ENCODE results near the gene GPRASP2. TPM values are rescaled to one million over a fixed set of nuclear protein-coding genes. Genes with fewer than 3 reads are reported as not detected.
"Not testable (repeated sequence)": the region's sequence is repeated elsewhere in the genome, so short reads cannot be mapped to it uniquely, and the experiment has no call there.

Gene GPRASP2
- total RNA-seq (2014; rRNA removed; shearing (Covaris generic)) (16.4 and 20.7 TPM in 2 replicates), polyA plus RNA-seq (2016; fragmentation: Nextera tagmentation; extraction: Ambion mirVana) (8.4 TPM in 2 replicates)

DNA sequence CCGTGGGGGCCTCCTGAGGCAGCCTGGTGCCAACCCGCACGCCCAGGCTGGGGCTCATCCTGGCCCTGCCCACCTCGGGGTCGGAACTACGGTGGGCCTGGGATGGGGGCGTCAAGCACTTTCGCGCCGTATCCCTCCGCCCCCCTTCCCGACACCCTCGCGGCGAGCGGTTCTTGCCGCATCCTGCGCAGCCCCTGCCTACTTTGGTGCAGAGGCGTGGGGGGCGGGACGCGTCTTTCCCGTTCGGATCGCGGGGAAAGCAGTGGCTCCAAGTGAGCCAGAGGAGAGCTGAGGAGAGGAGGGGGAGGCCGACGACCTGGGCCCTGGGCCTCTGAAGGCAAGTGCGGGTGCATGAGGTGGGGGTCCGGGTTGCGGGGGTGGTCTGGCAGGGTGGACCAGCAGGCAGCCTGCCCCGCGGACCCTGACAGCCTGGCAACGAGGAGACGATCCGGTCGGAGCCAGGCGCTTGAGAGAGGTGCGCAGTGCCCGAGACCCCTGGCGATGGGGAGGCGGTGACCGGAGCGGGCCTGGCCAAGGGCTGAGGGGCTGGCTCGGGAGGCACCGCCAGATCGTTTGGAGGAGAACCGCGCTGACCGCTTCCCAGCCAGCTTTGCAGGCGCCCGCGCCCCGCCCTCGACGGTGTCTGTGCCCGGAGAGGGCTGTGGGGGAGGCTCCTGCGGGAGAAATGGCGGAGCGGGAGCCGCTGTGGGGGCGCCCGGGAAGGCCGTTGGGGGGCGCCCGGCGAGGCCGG lies at the start of gene GPRASP2:
GPRASP2 (plus strand) TSS at position 233 of the 751 bp plus-strand sequence. CDS start 2,422 bp downstream, outside the sequence.
- H3K9ac ChIP-seq, result peak within 1 kb of the TSS; percentile 85

DNA sequence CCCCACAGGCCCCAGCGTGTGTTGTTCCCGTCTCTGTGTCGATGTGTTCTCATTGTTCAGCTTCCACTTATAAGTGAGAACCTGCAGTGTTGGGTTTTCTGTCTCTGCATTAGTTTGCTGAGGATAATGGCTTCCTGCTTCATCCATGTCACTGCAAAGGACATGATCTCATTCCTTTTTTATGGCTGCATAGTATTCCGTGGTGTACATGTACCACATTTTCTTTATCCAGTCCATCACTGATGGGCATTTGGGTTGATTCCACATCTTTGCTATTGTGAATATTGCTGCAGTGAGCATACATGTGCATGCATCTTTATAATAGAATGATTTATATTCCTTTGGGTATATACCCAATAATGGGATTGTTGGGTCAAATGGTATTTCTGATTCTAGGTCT lies 48.4 kb upstream of the GPRASP2 start:
- H3K4me1 ChIP-seq (ENCODE audit: insufficient read depth); H3K27me3 ChIP-seq (replicated peaks; ENCODE audit: insufficient read depth); H3K9me3 ChIP-seq (ENCODE audit: low read depth); H3K4me2 ChIP-seq (ENCODE audit: unreplicated experiment); H3K4me3 ChIP-seq; H3K9ac ChIP-seq; H3K27ac ChIP-seq; H3K36me3 ChIP-seq (ENCODE audit: low read depth); H3K79me2 ChIP-seq (ENCODE audit: insufficient read depth); H4K20me1 ChIP-seq (ENCODE audit: insufficient read depth); in situ Hi-C loops (cut with MboI); DNase-seq; H3K9me2 ChIP-seq (ENCODE audit: insufficient read depth); H3F3A ChIP-seq (ENCODE audit: insufficient read depth); H2AFZ ChIP-seq: not testable (repeated sequence)
- WGBS, 2 experiments (ENCODE audit: low coverage in 1 of 2, low lambda C conversion rate in 2 of 2, missing lambda C conversion rate in 2 of 2), result 94 to 99% methylated on average over 4 of the region's 4 CpGs

More for the DNA sequence above, at the start of gene GPRASP2:
- TF ChIP-seq EZH2phosphoT487 (IDR thresholded peaks at IDR 0.05; ENCODE audit: insufficient read depth, low read depth), result no peak
- TF ChIP-seq EZH2 (IDR thresholded peaks at IDR 0.05; ENCODE audit: insufficient read depth, poor library complexity, severe bottlenecking), result no peak
- H3K9me2 ChIP-seq (ENCODE audit: insufficient read depth), result no peaks in the 10 kb centered on the region
- no peaks in the 10 kb centered on the region for H3K27me3 ChIP-seq (replicated peaks; ENCODE audit: insufficient read depth)
- no peaks in the 10 kb centered on the region; the same call in 1 of the 2 replicates for H3K4me1 ChIP-seq (ENCODE audit: insufficient read depth)
- peak within 1 kb of the TSS; percentile 80 for H3K4me2 ChIP-seq (ENCODE audit: unreplicated experiment)
- no peaks in the 10 kb centered on the region for H4K20me1 ChIP-seq (ENCODE audit: insufficient read depth)
- 0 out of 2 replicates have a peak within 1 kb of the TSS, but pooled peaks have one; percentile 7 for H3K27ac ChIP-seq
- 0% methylated on average over 18 to 26 of the region's 68 CpGs for WGBS, 2 experiments (ENCODE audit: low coverage in 1 of 2, low lambda C conversion rate in 2 of 2, missing lambda C conversion rate in 2 of 2)
- no peaks in the 10 kb centered on the region for H3K36me3 ChIP-seq (ENCODE audit: low read depth)
- peak within 1 kb of the TSS; percentile 78 for H3K4me3 ChIP-seq
- no peaks in the 10 kb centered on the region for H3F3A ChIP-seq (ENCODE audit: insufficient read depth)
- H2AFZ ChIP-seq, result peak within 1 kb of the TSS; percentile 91
- no peaks in the 10 kb centered on the region for H3K79me2 ChIP-seq (ENCODE audit: insufficient read depth)
- in situ Hi-C loops (cut with MboI), result no loop called here
- no peaks in the 10 kb centered on the region for H3K9me3 ChIP-seq (ENCODE audit: low read depth)
- DNase-seq, result peak; percentile 69

DNA sequence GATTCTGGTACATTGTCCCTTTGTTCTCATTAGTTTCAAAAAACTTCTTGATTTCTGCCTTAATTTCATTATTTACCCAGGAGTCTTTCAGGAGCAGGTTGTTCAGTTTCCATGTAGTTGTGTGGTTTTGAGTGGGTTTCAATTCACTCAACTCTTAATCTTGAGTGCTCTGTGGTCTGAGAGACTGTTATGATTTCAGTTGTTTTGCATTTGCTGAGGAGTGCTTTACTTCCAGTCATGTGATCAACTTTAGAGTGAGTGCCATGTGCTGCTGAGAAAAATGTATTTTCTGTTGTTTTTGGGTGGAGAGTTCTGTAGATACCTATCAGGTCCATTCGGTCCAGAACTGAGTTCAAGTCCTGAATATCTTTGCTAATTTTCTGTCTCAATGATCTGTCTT lies 45.2 kb upstream of the GPRASP2 start:
- WGBS, 2 experiments (ENCODE audit: low coverage in 1 of 2, low lambda C conversion rate in 2 of 2, missing lambda C conversion rate in 2 of 2), result 90 to 95% methylated on average over 1 of the region's 1 CpG

GRCh38 chrX:102669526-102669925 lies 42.7 kb upstream of the GPRASP2 start:
- H2AFZ ChIP-seq, result no peak overlapping the region
- no peak overlapping the region for H3K4me2 ChIP-seq (ENCODE audit: unreplicated experiment)
- WGBS, 2 experiments (ENCODE audit: low coverage in 1 of 2, low lambda C conversion rate in 2 of 2, missing lambda C conversion rate in 2 of 2), result 92 to 100% methylated on average over 2 to 3 of the region's 4 CpGs
- no peak overlapping the region for H3K9ac ChIP-seq
- H3K9me3 ChIP-seq (ENCODE audit: low read depth), result no peaks in the 10 kb centered on the region
- H3K27me3 ChIP-seq (replicated peaks; ENCODE audit: insufficient read depth), result no peaks in the 10 kb centered on the region
- DNase-seq, result no peak
- H3K4me1 ChIP-seq (ENCODE audit: insufficient read depth), result no peaks in the 10 kb centered on the region
- H3K4me3 ChIP-seq, result no peak overlapping the region
- H3K27ac ChIP-seq, result no peak overlapping the region
- H4K20me1 ChIP-seq (ENCODE audit: insufficient read depth), result no peaks in the 10 kb centered on the region
- TF ChIP-seq EZH2phosphoT487 (IDR thresholded peaks at IDR 0.05; ENCODE audit: insufficient read depth, low read depth), result no peak
- no peak for TF ChIP-seq EZH2 (IDR thresholded peaks at IDR 0.05; ENCODE audit: insufficient read depth, poor library complexity, severe bottlenecking)
- in situ Hi-C loops (cut with MboI), result no loop called here
- no peaks in the 10 kb centered on the region for H3K36me3 ChIP-seq (ENCODE audit: low read depth)
- no peaks in the 10 kb centered on the region for H3K9me2 ChIP-seq (ENCODE audit: insufficient read depth)
- H3K79me2 ChIP-seq (ENCODE audit: insufficient read depth), result no peaks in the 10 kb centered on the region
- H3F3A ChIP-seq (ENCODE audit: insufficient read depth), result no peaks in the 10 kb centered on the region

More for the DNA sequence above, 45.2 kb upstream of the GPRASP2 start:
- H3K4me2 ChIP-seq (ENCODE audit: unreplicated experiment); H3K27ac ChIP-seq; H3K9ac ChIP-seq; H3K4me1 ChIP-seq (ENCODE audit: insufficient read depth); H3K9me3 ChIP-seq (ENCODE audit: low read depth); H3K27me3 ChIP-seq (replicated peaks; ENCODE audit: insufficient read depth); H3K79me2 ChIP-seq (ENCODE audit: insufficient read depth); H3F3A ChIP-seq (ENCODE audit: insufficient read depth); H4K20me1 ChIP-seq (ENCODE audit: insufficient read depth); in situ Hi-C loops (cut with MboI); H3K4me3 ChIP-seq; H2AFZ ChIP-seq; H3K9me2 ChIP-seq (ENCODE audit: insufficient read depth); H3K36me3 ChIP-seq (ENCODE audit: low read depth); DNase-seq: not testable (repeated sequence)
